ENCODE data around the gene C3orf18.
A peak's percentile ranks its signal among the peaks of the same experiment; 100 is the strongest.

C3orf18 gene

GRCh38 chr3:50567386-50568167, at the start of gene C3orf18:
Gene C3orf18 (minus strand): TSS chr3:50567747. CDS start chr3:50565699, 2,048 bp downstream.
- DNase-seq (ENCODE audit: low spot score), result peak; percentile 87

GRCh38 chr3:50616770-50617095, 49.2 kb upstream of the C3orf18 start:
- peak; percentile 91 for DNase-seq (ENCODE audit: low spot score)

- DNase-seq (ENCODE audit: low spot score), result peak; percentile 77
These were observed 48.6 kb upstream of the C3orf18 start for GRCh38 chr3:50616003-50616769.

GRCh38 chr3:50615190-50615589, 47.6 kb upstream of the C3orf18 start:
- DNase-seq (ENCODE audit: low spot score), result no peak

GRCh38 chr3:50612970-50613846, 45.7 kb upstream of the C3orf18 start:
- no peak for DNase-seq (ENCODE audit: low spot score)

GRCh38 chr3:50612234-50612882, 44.8 kb upstream of the C3orf18 start:
- no peak for DNase-seq (ENCODE audit: low spot score)

- peak; percentile 68 for DNase-seq (ENCODE audit: low spot score)
These were observed 44.1 kb upstream of the C3orf18 start, which contains the start of gene CISH for GRCh38 chr3:50611464-50612233. Gene CISH (minus strand): TSS chr3:50611774. CDS start chr3:50611650, 124 bp downstream.

- DNase-seq (ENCODE audit: low spot score), result no peak
These were observed 43.5 kb upstream of the C3orf18 start for GRCh38 chr3:50610992-50611463.

- DNase-seq (ENCODE audit: low spot score), result no peak
These were observed 42.8 kb upstream of the C3orf18 start for GRCh38 chr3:50610181-50610971.

- DNase-seq (ENCODE audit: low spot score), result no peak
These were observed 42.2 kb upstream of the C3orf18 start for GRCh38 chr3:50609763-50610085.

- DNase-seq (ENCODE audit: low spot score), result no peak
These were observed 41.7 kb upstream of the C3orf18 start for GRCh38 chr3:50609071-50609762.

GRCh38 chr3:50608278-50608677, 40.7 kb upstream of the C3orf18 start:
- DNase-seq (ENCODE audit: low spot score), result no peak

- no peak for DNase-seq (ENCODE audit: low spot score)
These were observed 39.9 kb upstream of the C3orf18 start for GRCh38 chr3:50607271-50608091.

- DNase-seq (ENCODE audit: low spot score), result no peak
These were observed 39.0 kb upstream of the C3orf18 start for GRCh38 chr3:50606596-50606995.

GRCh38 chr3:50605901-50606326, 38.4 kb upstream of the C3orf18 start:
- DNase-seq (ENCODE audit: low spot score), result no peak

GRCh38 chr3:50604628-50605588, 37.4 kb upstream of the C3orf18 start:
- DNase-seq (ENCODE audit: low spot score), result peak; percentile 20

GRCh38 chr3:50604110-50604621, 36.6 kb upstream of the C3orf18 start:
- no peak for DNase-seq (ENCODE audit: low spot score)
